NCI-H526 treated with DMSO at 0.1 percent for 48 hours (cell line): ENCODE results near the gene RRN3.
A peak's percentile ranks its signal among the peaks of the same experiment; 100 is the strongest.
"Not testable (repeated sequence)": the region's sequence is repeated elsewhere in the genome, so short reads cannot be mapped to it uniquely, and the experiment has no call there.

Source experiments
- DNase-seq: peaks from one replicate; lab custom pipeline; 2025; lab: John Stamatoyannopoulos, UW

RRN3 gene, protein sequence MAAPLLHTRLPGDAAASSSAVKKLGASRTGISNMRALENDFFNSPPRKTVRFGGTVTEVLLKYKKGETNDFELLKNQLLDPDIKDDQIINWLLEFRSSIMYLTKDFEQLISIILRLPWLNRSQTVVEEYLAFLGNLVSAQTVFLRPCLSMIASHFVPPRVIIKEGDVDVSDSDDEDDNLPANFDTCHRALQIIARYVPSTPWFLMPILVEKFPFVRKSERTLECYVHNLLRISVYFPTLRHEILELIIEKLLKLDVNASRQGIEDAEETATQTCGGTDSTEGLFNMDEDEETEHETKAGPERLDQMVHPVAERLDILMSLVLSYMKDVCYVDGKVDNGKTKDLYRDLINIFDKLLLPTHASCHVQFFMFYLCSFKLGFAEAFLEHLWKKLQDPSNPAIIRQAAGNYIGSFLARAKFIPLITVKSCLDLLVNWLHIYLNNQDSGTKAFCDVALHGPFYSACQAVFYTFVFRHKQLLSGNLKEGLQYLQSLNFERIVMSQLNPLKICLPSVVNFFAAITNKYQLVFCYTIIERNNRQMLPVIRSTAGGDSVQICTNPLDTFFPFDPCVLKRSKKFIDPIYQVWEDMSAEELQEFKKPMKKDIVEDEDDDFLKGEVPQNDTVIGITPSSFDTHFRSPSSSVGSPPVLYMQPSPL

DNA sequence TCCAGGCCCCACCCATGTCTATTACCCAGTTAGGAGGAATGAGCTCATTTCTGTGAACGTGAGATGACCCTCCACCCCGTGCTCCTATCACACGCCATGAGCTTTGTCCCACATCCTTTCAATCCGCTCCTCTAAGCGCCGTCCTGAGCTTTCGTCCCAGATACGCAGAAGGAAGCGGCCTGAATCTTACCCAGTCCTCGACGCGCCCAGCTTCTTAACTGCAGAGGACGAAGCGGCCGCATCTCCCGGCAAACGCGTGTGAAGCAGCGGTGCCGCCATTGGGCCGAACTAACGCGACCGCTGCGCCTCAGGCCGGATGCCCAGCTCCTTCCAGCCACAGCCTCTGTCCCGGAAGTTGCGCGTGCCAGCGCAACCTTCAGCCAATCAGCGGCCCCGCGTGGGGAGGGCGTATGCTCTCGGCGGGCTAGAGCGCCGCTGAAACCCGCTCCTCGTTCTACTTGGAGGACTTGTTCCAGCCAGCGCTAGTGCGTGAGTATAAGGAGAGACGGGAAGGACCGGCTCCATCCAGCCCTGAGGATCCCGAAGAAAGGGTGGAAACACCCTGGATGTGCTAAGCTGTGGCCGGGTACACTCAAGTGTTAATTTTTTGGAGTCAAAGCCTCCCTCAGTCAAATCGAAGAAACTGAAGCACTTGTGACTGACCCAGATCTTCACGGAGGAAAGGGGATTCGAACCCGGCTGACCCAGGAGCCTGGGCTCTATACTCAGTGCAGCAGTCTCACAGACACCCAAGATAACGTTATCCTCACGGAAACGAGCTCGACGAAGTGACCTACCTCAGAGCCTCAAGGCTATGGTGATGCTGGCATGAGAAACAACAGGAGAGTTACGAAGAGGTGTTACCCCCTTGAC, at the start of gene RRN3:
TSS of gene RRN3 (minus strand) at position 318 of the 873 bp plus-strand sequence. CDS start at position 279, 39 bp downstream.
- DNase-seq: peak; percentile 82

DNA sequence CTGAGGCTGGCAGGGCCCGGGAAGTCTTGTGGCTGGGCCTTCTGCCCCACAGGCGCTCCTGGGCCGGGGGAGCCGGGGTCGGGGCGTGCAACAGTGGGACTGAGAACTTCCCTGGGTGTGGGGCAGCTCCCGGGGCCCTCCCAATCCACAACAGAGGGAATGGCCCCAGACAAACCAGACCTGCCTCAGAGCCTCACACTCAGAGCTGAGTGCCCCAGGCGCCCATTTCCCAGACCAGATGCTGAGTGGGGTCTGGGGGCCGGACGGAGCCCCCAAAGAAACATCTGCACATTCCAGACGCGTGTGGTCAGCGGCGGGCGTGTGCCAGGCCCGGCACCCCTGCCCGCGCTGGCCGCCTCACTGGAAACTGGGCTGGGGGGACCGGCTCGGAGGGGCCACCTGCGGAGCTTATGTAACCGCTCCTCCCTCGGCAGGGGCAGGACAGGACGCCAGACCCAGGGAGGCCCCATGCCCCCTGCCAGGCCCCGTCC, 49.6 kb upstream of the RRN3 start:
- not testable (repeated sequence) for DNase-seq

DNA sequence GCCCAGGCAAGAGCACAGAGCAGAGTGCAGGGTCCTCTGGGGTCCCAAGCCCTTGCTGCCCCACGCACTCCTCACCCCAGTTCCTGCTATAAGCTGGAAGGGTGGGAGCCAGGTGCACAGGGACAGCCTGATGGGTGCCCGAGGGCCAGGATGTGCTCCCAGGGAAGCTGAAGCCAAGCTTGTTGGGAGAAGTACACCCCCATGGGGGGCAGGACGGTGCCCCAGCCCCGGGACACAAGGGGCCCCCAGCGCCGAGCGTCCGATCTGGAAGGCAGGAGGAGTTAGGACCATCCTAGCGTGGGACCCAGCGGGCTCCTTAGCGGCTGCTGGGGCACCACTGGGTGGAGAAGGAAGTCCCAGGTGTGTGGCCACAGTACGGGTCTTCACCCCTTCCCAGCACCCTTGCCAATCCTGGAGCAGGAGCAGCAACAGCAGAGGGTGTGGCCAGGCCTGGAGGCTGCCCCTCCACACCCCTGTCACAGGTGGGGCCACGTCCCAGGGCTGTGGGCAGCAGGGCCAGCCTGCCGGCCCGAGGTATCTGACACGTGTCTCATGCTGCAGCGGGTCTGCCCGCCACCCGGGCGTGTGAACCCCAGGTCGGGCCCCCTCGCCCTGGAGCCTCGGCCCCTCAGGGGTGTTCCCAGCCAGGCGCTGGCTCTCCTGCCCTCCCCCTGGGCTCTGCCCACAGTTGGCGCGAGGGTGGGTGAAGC, 49.0 kb upstream of the RRN3 start:
- DNase-seq: not testable (repeated sequence)

DNA sequence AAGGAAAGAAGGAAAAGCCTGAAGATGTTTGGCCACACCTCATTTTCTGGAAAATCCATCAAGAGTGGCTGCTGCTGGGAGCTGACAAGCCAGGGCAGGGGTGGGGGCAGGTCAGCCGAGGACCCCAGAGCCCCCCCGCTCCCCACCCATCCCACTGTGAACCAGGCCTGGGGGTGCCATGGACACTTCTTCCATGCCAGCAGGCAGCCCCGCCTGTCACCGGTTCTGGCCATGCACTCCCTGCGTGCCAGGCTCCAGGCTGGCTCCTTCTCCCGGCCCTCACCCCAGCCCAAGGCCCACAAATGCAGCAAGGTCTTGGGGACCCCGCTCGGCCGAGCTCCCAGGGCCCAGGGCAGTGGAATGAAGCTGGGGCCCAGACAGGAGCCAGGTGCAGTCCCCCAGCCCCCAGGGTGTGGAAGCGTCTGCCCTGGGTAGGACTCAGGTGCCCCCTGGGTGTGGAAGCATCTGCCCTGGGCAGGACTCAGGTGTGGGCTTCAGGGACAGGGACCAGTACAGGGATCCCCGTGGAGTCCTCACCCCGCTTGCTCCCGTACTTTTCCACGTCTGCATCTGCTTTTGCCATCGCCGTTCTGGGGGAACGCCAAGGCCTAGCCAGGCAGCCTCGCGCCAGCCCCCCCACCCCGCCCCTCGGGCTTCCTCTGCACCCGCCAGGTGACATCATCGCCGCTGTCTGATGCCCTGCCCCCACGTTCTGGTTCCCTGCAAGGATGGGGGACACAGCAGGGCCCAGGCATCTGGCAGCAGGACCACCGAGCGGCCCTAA, 48.2 kb upstream of the RRN3 start:
- DNase-seq: not testable (repeated sequence)

DNA sequence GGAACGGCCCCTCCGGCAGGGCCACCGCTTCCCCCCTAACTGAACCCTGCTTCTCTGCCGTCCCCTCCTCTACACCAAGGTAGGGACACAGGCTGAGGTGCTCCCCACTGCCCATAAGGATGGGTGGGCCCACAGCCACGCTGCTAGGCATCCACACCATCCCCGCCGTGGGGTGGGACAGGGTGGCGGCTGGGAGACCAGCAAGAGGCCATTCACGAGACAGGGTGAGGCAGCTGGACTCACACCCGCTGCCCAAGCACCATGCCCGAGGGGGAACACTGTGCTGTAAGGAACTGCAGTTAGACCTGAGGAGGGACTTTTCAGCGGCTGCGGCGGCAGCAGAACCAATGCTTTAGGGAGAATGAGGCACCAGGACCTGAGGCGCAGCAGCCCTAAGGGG, 47.5 kb upstream of the RRN3 start:
- DNase-seq: no peak

- DNase-seq: not testable (repeated sequence)
These were observed 46.6 kb upstream of the RRN3 start for GRCh38 chr16:15140444-15141365.

GRCh38 chr16:15137514-15137913, 43.4 kb upstream of the RRN3 start:
- DNase-seq: not testable (repeated sequence)

DNA sequence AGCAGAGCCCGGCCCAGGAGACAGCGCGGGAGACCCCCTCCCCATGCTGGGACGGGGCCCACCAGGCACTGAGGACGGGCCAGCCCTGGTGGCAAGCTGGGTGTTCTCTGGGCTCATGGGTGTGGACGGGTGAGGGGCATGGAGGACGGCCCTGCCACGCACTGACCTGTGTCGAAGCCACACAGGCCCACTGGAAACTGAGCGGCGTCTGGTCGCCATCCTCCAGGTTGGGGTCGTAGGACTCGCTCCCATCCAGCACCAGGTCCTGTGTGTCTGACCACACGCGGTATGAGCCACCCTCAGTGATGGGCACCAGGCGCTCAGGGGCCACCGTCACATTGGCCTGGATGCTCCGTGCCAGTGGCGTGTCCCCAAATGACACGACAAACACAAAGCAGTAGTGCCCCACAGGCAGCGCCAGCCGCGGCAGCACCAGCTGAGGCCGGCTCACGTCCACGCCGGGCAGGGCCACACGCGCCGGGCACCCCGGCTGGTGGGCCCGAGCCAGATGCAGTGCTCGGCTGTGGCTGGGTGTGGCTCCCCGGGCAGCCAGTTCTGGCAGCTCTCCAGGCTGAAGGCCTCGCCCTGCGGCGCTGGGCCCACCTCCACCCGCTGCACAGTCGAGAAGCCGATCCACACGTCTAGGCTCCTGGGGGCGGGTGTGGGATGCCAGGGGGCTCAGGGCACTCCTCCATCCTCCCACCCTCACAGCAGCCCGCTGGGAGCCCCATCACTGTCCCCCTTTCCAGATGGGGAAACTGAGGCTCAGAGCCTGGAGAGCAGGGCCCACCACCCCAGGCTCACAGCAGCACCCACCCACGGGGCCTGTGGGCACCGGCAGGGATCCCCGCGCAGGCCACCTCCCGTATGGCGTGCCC, 41.6 kb upstream of the RRN3 start:
- DNase-seq: not testable (repeated sequence)

GRCh38 chr16:15134752-15135482, 40.8 kb upstream of the RRN3 start:
- DNase-seq: not testable (repeated sequence)

DNA sequence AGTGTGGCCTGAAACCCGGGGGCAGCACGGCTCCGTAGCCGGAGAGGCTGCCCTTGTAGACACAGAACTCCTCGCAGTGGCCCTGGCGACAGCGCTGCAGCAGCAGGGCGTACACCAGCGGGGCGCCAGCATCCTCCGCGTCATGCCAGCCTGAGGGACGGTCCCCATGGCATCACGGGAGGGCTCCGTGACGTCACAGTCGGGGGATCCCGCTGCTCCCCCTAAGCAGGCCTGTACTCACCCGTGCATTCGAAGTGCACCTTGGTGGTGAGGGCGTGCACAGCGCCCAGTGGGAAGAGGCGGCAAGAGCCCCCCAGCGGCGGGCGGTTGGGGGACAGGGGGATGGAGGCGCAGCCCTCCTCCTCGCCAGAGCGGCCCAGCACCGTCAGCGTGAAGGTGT, 39.5 kb upstream of the RRN3 start:
- not testable (repeated sequence) for DNase-seq

DNA sequence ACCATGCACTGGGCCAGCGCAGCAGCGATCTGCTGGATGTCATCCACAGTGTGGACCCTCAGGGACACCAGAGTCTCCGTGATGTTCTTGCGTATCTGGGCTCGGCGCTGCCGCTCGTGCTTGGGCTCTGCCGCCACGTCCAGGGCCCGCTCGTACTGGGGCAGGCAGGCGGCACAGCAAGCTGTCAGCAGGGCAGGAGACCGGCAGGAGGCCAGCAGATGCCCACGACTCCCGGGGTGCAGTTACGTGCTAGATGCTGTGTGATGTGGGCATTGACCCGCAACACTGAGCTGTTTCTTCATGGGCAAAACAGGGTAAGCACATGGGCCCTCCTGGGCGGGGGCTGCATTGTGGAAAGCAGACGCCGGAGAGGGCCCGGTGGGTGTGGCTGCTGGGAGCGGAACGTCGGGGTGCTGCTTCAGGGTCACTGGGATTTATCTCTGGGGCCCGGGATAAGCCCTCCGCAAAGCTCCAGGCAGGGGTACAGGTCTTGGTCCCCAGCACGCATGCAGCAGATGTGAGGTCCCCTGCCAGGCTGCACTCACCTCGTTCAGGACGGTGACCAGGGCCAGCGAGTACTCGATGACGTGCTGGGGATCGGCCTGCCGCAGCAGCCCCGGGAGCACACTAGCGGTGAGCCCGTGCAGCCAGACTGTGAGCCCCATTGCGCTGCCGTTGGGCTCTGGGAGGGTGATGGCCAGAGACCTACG, 38.8 kb upstream of the RRN3 start:
- not testable (repeated sequence) for DNase-seq

- not testable (repeated sequence) for DNase-seq
These were observed 37.0 kb upstream of the RRN3 start for GRCh38 chr16:15130943-15131700.

DNA sequence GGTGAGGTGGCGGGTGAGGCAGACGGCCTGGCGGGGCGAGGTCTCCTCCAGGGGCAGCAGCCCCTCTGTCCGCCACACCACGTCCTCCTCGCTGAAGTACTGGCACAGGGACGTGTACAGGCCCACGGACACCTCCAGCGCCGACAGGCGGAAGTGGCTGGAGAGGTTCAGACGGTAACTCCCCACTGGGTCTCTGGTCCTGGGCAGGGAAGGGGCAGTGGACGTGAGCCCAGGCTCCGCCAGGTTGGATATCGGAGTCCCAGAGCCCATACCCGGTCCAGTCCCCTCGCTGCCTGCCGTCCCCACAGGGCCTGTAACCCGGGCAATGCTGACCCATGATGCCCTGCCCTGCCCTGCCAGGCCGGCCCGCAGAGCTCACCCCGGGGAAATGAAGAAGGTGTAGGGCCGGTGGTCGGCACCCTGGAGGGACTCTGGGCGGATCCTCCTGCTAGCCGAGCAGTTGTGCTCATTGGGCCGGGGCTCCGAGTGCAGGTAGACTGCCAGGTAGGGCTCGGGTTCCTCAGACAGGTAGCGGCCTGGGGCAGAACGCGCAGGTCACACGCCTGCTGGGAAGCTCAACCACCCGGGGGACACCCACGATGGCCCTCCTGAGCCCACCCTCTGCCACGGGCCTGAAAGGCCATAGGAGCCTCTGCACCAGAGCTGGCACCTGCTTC, 36.3 kb upstream of the RRN3 start:
- not testable (repeated sequence) for DNase-seq

DNA sequence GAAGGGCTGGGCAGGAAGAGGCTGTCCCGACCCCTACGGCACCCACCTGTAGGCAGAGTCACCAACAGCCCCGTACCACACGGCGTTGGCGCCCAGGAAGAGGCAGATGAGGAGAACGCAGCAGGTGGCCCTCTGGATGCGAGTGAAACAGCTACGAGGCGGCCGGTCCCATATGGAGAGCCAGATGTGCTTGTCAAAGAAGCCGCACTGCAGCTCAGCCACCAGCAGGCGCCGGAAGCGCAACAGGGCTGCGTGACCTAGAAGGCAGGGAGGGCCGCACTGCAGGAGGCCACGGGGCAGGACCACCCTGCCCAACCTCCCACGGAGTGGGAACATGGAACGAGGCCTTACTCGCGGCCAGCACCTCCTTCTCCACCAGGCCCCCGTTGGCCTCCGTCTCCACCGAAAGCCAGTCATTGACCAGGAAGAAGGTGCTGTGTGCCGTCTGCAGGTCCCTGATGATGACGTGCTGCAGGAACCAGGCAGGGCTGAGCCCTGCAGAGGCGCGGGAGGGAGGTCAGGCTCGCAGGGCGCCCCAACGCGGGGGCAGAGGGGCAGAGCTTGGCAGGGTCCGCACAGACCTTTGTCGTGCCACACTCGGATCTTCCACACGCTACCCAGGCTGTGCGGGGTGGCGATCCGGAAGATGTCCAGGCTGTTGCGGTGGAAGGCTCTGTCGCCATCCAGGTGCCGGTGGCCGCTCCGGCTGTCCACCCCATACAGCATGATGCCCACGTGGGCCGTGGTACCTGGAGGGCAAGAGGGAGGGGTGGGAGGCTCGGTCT, 33.8 kb upstream of the RRN3 start:
- DNase-seq: not testable (repeated sequence)

- not testable (repeated sequence) for DNase-seq
These were observed 6.4 kb upstream of the RRN3 start for GRCh38 chr16:15100372-15100987.
